Measurements from ENCODE around the gene GPR183. TPM values are rescaled to one million over a fixed set of nuclear protein-coding genes. Genes with fewer than 3 reads are reported as not detected.

The GPR183 gene
- total RNA-seq, 3 donors from 2014 or later (not counting 1 experiment from before 2014, with no cell fraction given): 20.0 to 47.0 (median 41.1) TPM

DNA sequence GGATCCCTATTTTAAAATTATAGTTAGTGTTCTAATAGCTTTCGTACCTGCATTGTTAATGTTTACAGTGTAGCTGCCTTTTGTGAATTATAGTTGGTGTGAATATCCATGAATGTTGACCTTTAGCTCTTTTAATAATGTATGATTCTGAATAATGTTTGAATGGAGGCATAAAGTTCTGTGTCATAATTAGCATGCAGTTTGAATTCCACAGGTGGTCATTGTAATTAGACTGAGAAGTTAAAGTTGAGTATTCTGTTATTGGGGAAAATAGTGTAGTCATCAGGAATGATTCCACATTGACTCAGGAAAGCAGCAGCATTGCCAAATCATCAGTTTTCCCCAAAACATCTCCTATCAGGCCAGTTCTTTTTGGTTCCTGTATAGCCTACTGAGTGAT lies 61.1 kb downstream of the GPR183 start:
- peaks cover 24% of the 10 kb centered on the region for H3K36me3 ChIP-seq (ENCODE audit: control insufficient read depth, insufficient read depth, low read length)
- no peaks in the 10 kb centered on the region for H3K27me3 ChIP-seq (ENCODE audit: control insufficient read depth, insufficient read depth, low read length)
- no peaks in the 10 kb centered on the region for H3K4me1 ChIP-seq (ENCODE audit: control insufficient read depth, insufficient read depth, low read length)
- ATAC-seq (no peak), DNase-seq (no peak)
- intact Hi-C loops (cut with micrococcal nuclease): no loop called here
- 100% methylated on average over 1 of the region's 1 CpG for WGBS (ENCODE audit: insufficient coverage)
- H3K4me3 Mint-ChIP-seq: no peak overlapping the region
- H3K9me3 ChIP-seq (ENCODE audit: control insufficient read depth, insufficient read depth, low read length): no peaks in the 10 kb centered on the region
- H3K27ac ChIP-seq (ENCODE audit: low read length): no peak overlapping the region
- TF ChIP-seq CTCF (IDR thresholded peaks at IDR 0.05): no peak
- H3K9me3 Mint-ChIP-seq: no peaks in the 10 kb centered on the region
- H3K4me1 Mint-ChIP-seq: peaks cover 15 to 20% of the 10 kb centered on the region in 2 donors
- H3K27me3 Mint-ChIP-seq (ENCODE audit: low read depth in 2 of 2): no peaks in the 10 kb centered on the region
- H3K36me3 Mint-ChIP-seq: peaks cover 9% of the 10 kb centered on the region
- H3K4me3 ChIP-seq (ENCODE audit: low read length): no peak overlapping the region
- H3K27ac Mint-ChIP-seq: peak overlapping the region in 1 of 2 donors; percentile 27

Other genes starting within 250 kb of the GPR183 start
- 10 to 100 TPM; 50.6 to 59.1 (median 56.4) TPM for gene UBAC2, start 106.5 kb downstream of the GPR183 start, total RNA-seq
- gene GPR18, start 49.0 kb downstream of the GPR183 start, total RNA-seq: 10 to 100 TPM; 11.4 to 41.7 (median 25.5) TPM
- gene TM9SF2, start 194.1 kb upstream of the GPR183 start, total RNA-seq: 10 to 100 TPM; 41.8 to 62.1 (median 51.4) TPM

Data from natural killer cell (primary cell).